Duodenal mucosa (tissue), 2 donors: ENCODE data around the gene ERC1.

Source experiments
- H3K27ac ChIP-seq: one replicate; pipeline ENCODE4 v1.7.0; 2013; ENCODE audit warnings: low read depth, low read length
- H3K27me3 ChIP-seq, 2 donors: one replicate each; pipeline ENCODE4 v1.7.0; 2013; ENCODE audit warnings: low read length in 2 of 2, control low read depth in 1 of 2; ENCODE audit not compliant: insufficient read depth in 2 of 2, control insufficient read depth in 1 of 2
- H3K36me3 ChIP-seq, 2 donors: one replicate each; pipeline ENCODE4 v1.7.0; 2013; ENCODE audit warnings: low read length in 2 of 2, control low read depth in 1 of 2; ENCODE audit not compliant: insufficient read depth in 2 of 2, control insufficient read depth in 1 of 2
- H3K4me1 ChIP-seq, 2 donors: one replicate each; pipeline ENCODE4 v1.7.0; 2013; ENCODE audit warnings: low read length in 2 of 2, control low read depth in 1 of 2; ENCODE audit not compliant: insufficient read depth in 2 of 2, control insufficient read depth in 1 of 2
- H3K4me3 ChIP-seq, 2 donors: one replicate each; pipeline ENCODE4 v1.7.0; 2013; ENCODE audit warnings: low read length in 2 of 2, low read depth in 1 of 2
- H3K9ac ChIP-seq, 2 donors: one replicate each; pipeline ENCODE4 v1.7.0; 2013; ENCODE audit warnings: low read length in 2 of 2, low read depth in 1 of 2
- H3K9me3 ChIP-seq, 2 donors: one replicate each; pipeline ENCODE4 v1.7.0; 2013; ENCODE audit warnings: low read length in 2 of 2, control low read depth in 1 of 2; ENCODE audit not compliant: control insufficient read depth in 1 of 2

ERC1 gene

GRCh38 chr12:1515428-1515827, 524.4 kb downstream of the ERC1 start:
- H3K36me3 ChIP-seq: no peaks in the 10 kb centered on the region
- peaks cover 0 to 8% of the 10 kb centered on the region in 2 donors for H3K4me1 ChIP-seq
- peaks cover 3 to 10% of the 10 kb centered on the region in 2 donors for H3K27me3 ChIP-seq
- no peak overlapping the region for H3K4me3 ChIP-seq
- no peaks in the 10 kb centered on the region for H3K9me3 ChIP-seq
- no peak overlapping the region for H3K9ac ChIP-seq
- H3K27ac ChIP-seq: no peak overlapping the region

GRCh38 chr12:1517007-1517406, 526.0 kb downstream of the ERC1 start:
- Histone ChIP-seq H3K9me3 (no peaks in the 10 kb centered on the region), H3K4me3 (no peak overlapping the region), H3K27me3 (peaks cover 3 to 10% of the 10 kb centered on the region in 2 donors), H3K27ac (no peak overlapping the region), H3K9ac (no peak overlapping the region), H3K4me1 (peaks cover 0 to 8% of the 10 kb centered on the region in 2 donors), H3K36me3 (no peaks in the 10 kb centered on the region)

- peaks cover 3 to 10% of the 10 kb centered on the region in 2 donors for H3K27me3 ChIP-seq
- H3K36me3 ChIP-seq: no peaks in the 10 kb centered on the region
- H3K4me3 ChIP-seq: no peak overlapping the region
- peaks cover 0 to 8% of the 10 kb centered on the region in 2 donors for H3K4me1 ChIP-seq
- H3K27ac ChIP-seq: no peak overlapping the region
- no peaks in the 10 kb centered on the region for H3K9me3 ChIP-seq
- H3K9ac ChIP-seq: no peak overlapping the region
These were observed 526.9 kb downstream of the ERC1 start for GRCh38 chr12:1517734-1518525.

GRCh38 chr12:1518591-1519516, 527.8 kb downstream of the ERC1 start:
- H3K27me3 ChIP-seq: peaks cover 3 to 12% of the 10 kb centered on the region in 2 donors
- H3K4me3 ChIP-seq: no peak overlapping the region
- H3K36me3 ChIP-seq: no peaks in the 10 kb centered on the region
- no peak overlapping the region for H3K9ac ChIP-seq
- peaks cover 0 to 8% of the 10 kb centered on the region in 2 donors for H3K4me1 ChIP-seq
- no peak overlapping the region for H3K27ac ChIP-seq
- H3K9me3 ChIP-seq: no peaks in the 10 kb centered on the region

- H3K27ac ChIP-seq: no peak overlapping the region
- H3K4me3 ChIP-seq: no peak overlapping the region
- H3K9ac ChIP-seq: no peak overlapping the region
- H3K4me1 ChIP-seq: peaks cover 0 to 8% of the 10 kb centered on the region in 2 donors
- H3K9me3 ChIP-seq: no peaks in the 10 kb centered on the region
- peaks cover 3 to 17% of the 10 kb centered on the region in 2 donors for H3K27me3 ChIP-seq
- H3K36me3 ChIP-seq: no peaks in the 10 kb centered on the region
These were observed 528.6 kb downstream of the ERC1 start for GRCh38 chr12:1519642-1520041.

GRCh38 chr12:1523046-1523445, 532.0 kb downstream of the ERC1 start:
- no peak overlapping the region for H3K9ac ChIP-seq
- H3K4me1 ChIP-seq: peaks cover 0 to 8% of the 10 kb centered on the region in 2 donors
- no peak overlapping the region for H3K4me3 ChIP-seq
- H3K27ac ChIP-seq: no peak overlapping the region
- no peaks in the 10 kb centered on the region for H3K36me3 ChIP-seq
- peaks cover 12 to 21% of the 10 kb centered on the region in 2 donors for H3K27me3 ChIP-seq
- no peaks in the 10 kb centered on the region for H3K9me3 ChIP-seq

GRCh38 chr12:1523558-1524050, 532.6 kb downstream of the ERC1 start:
- H3K9me3 ChIP-seq: no peaks in the 10 kb centered on the region
- no peak overlapping the region for H3K27ac ChIP-seq
- H3K9ac ChIP-seq: no peak overlapping the region
- no peaks in the 10 kb centered on the region for H3K36me3 ChIP-seq
- H3K4me1 ChIP-seq: peaks cover 0 to 8% of the 10 kb centered on the region in 2 donors
- peaks cover 13 to 23% of the 10 kb centered on the region in 2 donors for H3K27me3 ChIP-seq
- H3K4me3 ChIP-seq: no peak overlapping the region

GRCh38 chr12:1525858-1526257, 534.8 kb downstream of the ERC1 start:
- Histone ChIP-seq H3K27me3 (peaks cover 24% of the 10 kb centered on the region in 2 donors), H3K36me3 (no peaks in the 10 kb centered on the region), H3K4me3 (no peak overlapping the region), H3K9ac (no peak overlapping the region), H3K4me1 (no peaks in the 10 kb centered on the region), H3K27ac (no peak overlapping the region), H3K9me3 (no peaks in the 10 kb centered on the region)

GRCh38 chr12:1527789-1528188, 536.8 kb downstream of the ERC1 start:
- H3K27me3 ChIP-seq: peaks cover 39 to 41% of the 10 kb centered on the region in 2 donors
- no peaks in the 10 kb centered on the region for H3K9me3 ChIP-seq
- no peak overlapping the region for H3K27ac ChIP-seq

GRCh38 chr12:1528791-1529190, 537.8 kb downstream of the ERC1 start:
- Histone ChIP-seq H3K4me1 (peaks cover 0 to 13% of the 10 kb centered on the region in 2 donors), H3K4me3 (no peak overlapping the region), H3K36me3 (no peaks in the 10 kb centered on the region), H3K9ac (no peak overlapping the region), H3K27ac (no peak overlapping the region), H3K9me3 (no peaks in the 10 kb centered on the region), H3K27me3 (peaks cover 48 to 50% of the 10 kb centered on the region in 2 donors)

More at GRCh38 chr12:1527789-1528188, 536.8 kb downstream of the ERC1 start:
- Histone ChIP-seq H3K4me1 (peaks cover 0 to 7% of the 10 kb centered on the region in 2 donors), H3K36me3 (no peaks in the 10 kb centered on the region), H3K4me3 (no peak overlapping the region), H3K9ac (no peak overlapping the region)
